ENCODE measurements around the gene IDH1. TPM values are rescaled to one million over a fixed set of nuclear protein-coding genes. Genes with fewer than 3 reads are reported as not detected.
"Not testable (repeated sequence)": the region's sequence is repeated elsewhere in the genome, so short reads cannot be mapped to it uniquely, and the experiment has no call there.

IDH1 gene
- total RNA-seq, 1 donor from 2014 or later, result 65.2 TPM

DNA sequence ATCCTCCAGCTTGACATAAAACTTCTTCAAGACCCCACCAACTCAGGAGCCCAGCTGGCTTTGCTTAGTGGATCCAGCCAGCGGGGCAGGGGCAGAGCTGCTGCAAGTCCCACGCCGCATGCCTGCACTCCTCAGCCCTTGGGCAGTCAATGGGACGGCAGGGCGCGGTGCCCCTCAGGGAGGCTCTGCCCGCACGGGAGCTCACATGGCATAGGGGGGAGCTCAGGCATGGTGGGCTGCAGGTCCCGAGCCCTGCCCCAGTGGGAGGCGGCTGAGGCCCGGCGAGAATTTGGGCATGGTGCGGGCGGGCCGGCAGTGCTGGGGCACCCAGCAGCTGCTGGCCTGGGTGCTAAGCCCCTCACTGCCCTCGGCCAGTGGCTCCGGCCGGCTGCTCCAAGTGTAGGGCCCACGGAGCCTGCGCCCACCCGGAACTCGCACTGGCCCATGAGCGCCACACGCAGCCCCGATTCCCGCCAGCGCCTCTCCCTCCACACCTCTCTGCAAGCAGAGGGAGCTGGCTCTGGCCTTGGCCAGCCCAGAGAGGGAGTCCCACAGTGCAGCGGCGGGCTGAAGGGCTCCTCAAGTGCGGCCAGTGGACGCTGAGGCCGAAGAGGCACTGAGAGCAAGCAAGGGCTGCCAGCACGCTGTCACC is 27.2 kb downstream of the IDH1 start:
- no peaks in the 10 kb centered on the region for H3K9me3 ChIP-seq (ENCODE audit: control insufficient read depth in 3 of 3, low read length in 3 of 3)
- no peaks in the 10 kb centered on the region for H3K4me1 ChIP-seq (ENCODE audit: control insufficient read depth in 3 of 3, insufficient read depth in 3 of 3, low read length in 3 of 3)
- no peak overlapping the region for H3K9ac ChIP-seq (ENCODE audit: low read depth in 1 of 3, low read length in 3 of 3)
- H3K27ac ChIP-seq (ENCODE audit: low read depth, low read length), result no peak overlapping the region
- H3K36me3 ChIP-seq (ENCODE audit: control insufficient read depth in 3 of 3, insufficient read depth in 3 of 3, low read length in 3 of 3), result no peaks in the 10 kb centered on the region
- no peak overlapping the region for H3K4me3 ChIP-seq (ENCODE audit: low read length in 3 of 3)
- no peaks in the 10 kb centered on the region for H3K27me3 ChIP-seq (ENCODE audit: control insufficient read depth in 3 of 3, insufficient read depth in 3 of 3, low read length in 3 of 3)

DNA sequence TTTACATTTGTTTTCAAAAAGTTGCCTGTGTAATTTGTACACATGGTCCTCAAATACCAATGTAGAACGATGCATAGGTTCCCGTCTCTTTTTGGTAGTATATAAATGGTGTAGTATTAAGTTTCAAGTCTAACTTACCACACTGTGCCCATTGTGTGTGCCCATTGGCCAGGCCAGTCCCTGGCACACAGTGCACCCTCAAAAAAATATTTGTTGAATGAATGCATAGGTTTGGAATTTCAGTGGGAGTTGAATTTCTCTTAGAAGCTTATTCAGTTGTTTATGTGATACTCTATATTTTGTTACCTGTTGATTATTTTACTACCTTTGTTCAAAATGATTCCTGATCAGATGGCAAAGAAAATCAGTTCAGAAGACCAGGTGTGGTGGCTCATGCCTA is 30.1 kb downstream of the IDH1 start:
- H3K27ac ChIP-seq (ENCODE audit: low read depth, low read length), result no peak overlapping the region
- no peaks in the 10 kb centered on the region for H3K9me3 ChIP-seq (ENCODE audit: control insufficient read depth in 3 of 3, low read length in 3 of 3)
- no peaks in the 10 kb centered on the region for H3K4me1 ChIP-seq (ENCODE audit: control insufficient read depth in 3 of 3, insufficient read depth in 3 of 3, low read length in 3 of 3)
- H3K9ac ChIP-seq (ENCODE audit: low read depth in 1 of 3, low read length in 3 of 3), result no peak overlapping the region
- no peaks in the 10 kb centered on the region for H3K27me3 ChIP-seq (ENCODE audit: control insufficient read depth in 3 of 3, insufficient read depth in 3 of 3, low read length in 3 of 3)
- no peak overlapping the region for H3K4me3 ChIP-seq (ENCODE audit: low read length in 3 of 3)
- no peaks in the 10 kb centered on the region for H3K36me3 ChIP-seq (ENCODE audit: control insufficient read depth in 3 of 3, insufficient read depth in 3 of 3, low read length in 3 of 3)

DNA sequence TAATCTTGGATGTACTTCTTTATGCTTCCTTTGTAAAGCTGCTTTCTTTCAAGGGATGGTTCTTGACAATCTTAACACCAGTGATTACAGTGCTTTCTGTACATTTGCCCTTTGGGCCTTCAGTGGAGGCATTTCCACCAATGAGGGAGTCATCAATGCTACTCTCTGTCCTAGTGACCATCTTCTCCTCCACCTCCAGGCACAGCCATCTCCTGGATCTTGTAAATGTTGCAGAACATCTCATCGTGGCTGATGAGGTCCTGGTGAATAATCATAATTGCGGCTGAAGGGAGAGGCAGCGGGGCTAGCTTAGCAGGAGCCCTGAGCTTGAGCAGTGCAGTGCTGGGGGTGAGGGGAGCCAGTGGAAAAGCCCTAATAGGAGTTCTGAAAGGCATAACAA is 32.5 kb downstream of the IDH1 start:
- Histone ChIP-seq H3K4me1 (ENCODE audit: control insufficient read depth in 3 of 3, insufficient read depth in 3 of 3, low read length in 3 of 3) (no peaks in the 10 kb centered on the region), H3K4me3 (ENCODE audit: low read length in 3 of 3) (no peak overlapping the region), H3K9me3 (ENCODE audit: control insufficient read depth in 3 of 3, low read length in 3 of 3) (no peaks in the 10 kb centered on the region), H3K27me3 (ENCODE audit: control insufficient read depth in 3 of 3, insufficient read depth in 3 of 3, low read length in 3 of 3) (no peaks in the 10 kb centered on the region), H3K36me3 (ENCODE audit: control insufficient read depth in 3 of 3, insufficient read depth in 3 of 3, low read length in 3 of 3) (no peaks in the 10 kb centered on the region), H3K27ac (ENCODE audit: low read depth, low read length) (no peak overlapping the region), H3K9ac (ENCODE audit: low read depth in 1 of 3, low read length in 3 of 3) (no peak overlapping the region)

DNA sequence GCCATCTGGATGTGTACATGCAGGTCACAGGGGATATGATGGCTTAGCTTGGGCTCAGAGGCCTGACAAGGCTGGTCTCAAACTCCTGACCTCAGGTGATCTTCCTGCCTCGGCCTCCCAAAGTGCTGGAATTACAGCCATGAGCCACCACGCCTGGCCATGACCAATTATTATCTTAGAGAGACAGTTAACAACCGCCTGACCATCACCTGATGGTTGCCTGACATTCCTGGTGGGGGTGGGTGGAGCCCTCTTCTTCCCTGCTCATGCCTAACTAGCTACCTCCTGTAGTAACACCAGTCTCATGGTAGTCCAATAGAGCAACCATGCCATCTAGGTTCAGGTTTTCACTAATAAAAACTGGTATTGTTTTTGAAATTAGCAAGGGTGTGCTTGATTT is 33.0 kb downstream of the IDH1 start:
- H3K9ac ChIP-seq (ENCODE audit: low read depth in 1 of 3, low read length in 3 of 3); H3K4me3 ChIP-seq (ENCODE audit: low read length in 3 of 3); H3K27ac ChIP-seq (ENCODE audit: low read depth, low read length); H3K27me3 ChIP-seq (ENCODE audit: control insufficient read depth in 3 of 3, insufficient read depth in 3 of 3, low read length in 3 of 3); H3K4me1 ChIP-seq (ENCODE audit: control insufficient read depth in 3 of 3, insufficient read depth in 3 of 3, low read length in 3 of 3); H3K36me3 ChIP-seq (ENCODE audit: control insufficient read depth in 3 of 3, insufficient read depth in 3 of 3, low read length in 3 of 3); H3K9me3 ChIP-seq (ENCODE audit: control insufficient read depth in 3 of 3, low read length in 3 of 3): not testable (repeated sequence)

DNA sequence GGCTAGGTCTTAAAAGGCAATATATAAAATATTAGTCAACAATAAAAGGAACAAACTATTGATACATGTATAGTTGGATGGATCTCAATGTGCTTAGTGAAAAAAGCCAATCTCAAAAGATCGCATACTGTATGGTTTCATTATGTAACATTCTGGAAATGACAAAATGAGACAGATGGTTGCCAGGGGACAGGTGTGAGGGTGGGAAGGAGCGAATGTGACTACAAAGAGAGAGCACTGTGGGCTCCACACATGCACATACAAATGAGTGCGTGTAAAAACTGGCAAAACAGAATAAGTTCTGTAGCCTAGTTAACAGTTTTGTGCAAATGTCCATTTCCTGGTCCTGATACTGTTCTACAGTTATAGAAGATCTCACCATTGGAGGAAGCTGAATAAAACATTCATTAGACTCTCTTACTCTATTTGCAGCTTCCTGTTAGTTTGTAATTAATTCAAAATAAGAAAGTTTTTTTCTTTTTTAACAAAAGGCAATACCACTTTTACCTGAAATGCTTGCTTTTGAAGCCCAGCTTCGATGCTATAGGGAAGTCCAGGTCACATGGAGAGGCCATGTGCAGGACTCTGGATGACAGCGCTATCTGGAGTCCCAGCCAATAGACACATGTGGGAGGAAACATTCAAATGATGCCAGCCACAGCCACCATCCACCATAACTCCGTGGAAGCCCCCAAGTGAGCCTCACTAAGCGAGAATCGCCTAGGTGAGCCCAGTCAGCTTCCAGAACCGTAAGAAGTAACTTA is 44.0 kb downstream of the IDH1 start:
- no peaks in the 10 kb centered on the region for H3K4me1 ChIP-seq (ENCODE audit: control insufficient read depth in 3 of 3, insufficient read depth in 3 of 3, low read length in 3 of 3)

DNA sequence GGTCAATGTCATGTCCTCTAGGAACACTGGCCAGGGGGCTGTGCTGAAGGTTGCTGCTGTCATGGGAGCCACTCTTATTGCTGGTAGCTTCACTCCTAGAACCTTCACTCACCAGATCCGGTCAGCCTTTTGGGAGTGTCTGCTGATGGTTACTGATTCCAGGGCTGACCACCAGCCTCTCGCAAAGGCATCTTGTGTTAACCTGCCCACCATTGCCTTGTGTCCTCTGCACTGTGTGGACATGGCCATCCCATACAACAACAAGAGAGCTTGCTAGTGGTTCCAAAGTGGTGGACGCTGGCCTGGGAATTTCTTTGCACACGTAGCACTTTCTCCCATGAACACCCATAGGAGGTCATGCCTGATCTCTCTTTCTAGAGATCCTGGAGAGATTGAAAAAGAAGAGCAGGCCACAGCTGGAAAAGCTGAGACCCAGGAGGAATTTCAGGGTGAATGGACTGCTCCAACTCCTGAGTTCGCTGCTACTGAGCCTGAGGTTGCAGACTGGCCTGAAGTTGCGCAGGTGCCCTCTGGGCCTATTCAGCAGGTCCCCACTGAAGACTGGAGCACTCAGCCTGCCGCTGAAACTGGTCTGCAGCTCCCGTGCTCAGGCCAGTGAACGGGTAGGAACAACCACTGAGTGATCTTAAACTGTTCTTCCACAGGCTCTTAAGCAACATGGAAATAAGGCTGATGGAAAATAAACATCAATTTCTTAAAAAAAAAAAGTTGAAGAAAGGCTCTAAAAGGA is 46.4 kb downstream of the IDH1 start:
- no peak overlapping the region for H3K27ac ChIP-seq (ENCODE audit: low read depth, low read length)
- no peak overlapping the region for H3K9ac ChIP-seq (ENCODE audit: low read depth in 1 of 3, low read length in 3 of 3)
- no peak overlapping the region for H3K4me3 ChIP-seq (ENCODE audit: low read length in 3 of 3)
- H3K9me3 ChIP-seq (ENCODE audit: control insufficient read depth in 3 of 3, low read length in 3 of 3), result no peaks in the 10 kb centered on the region
- no peaks in the 10 kb centered on the region for H3K36me3 ChIP-seq (ENCODE audit: control insufficient read depth in 3 of 3, insufficient read depth in 3 of 3, low read length in 3 of 3)
- no peaks in the 10 kb centered on the region for H3K4me1 ChIP-seq (ENCODE audit: control insufficient read depth in 3 of 3, insufficient read depth in 3 of 3, low read length in 3 of 3)
- H3K27me3 ChIP-seq (ENCODE audit: control insufficient read depth in 3 of 3, insufficient read depth in 3 of 3, low read length in 3 of 3), result no peaks in the 10 kb centered on the region

More for the DNA sequence above, 44.0 kb downstream of the IDH1 start:
- Histone ChIP-seq H3K9ac (ENCODE audit: low read depth in 1 of 3, low read length in 3 of 3) (no peak overlapping the region), H3K27ac (ENCODE audit: low read depth, low read length) (no peak overlapping the region), H3K4me3 (ENCODE audit: low read length in 3 of 3) (no peak overlapping the region), H3K27me3 (ENCODE audit: control insufficient read depth in 3 of 3, insufficient read depth in 3 of 3, low read length in 3 of 3) (no peaks in the 10 kb centered on the region), H3K36me3 (ENCODE audit: control insufficient read depth in 3 of 3, insufficient read depth in 3 of 3, low read length in 3 of 3) (no peaks in the 10 kb centered on the region), H3K9me3 (ENCODE audit: control insufficient read depth in 3 of 3, low read length in 3 of 3) (no peaks in the 10 kb centered on the region)

DNA sequence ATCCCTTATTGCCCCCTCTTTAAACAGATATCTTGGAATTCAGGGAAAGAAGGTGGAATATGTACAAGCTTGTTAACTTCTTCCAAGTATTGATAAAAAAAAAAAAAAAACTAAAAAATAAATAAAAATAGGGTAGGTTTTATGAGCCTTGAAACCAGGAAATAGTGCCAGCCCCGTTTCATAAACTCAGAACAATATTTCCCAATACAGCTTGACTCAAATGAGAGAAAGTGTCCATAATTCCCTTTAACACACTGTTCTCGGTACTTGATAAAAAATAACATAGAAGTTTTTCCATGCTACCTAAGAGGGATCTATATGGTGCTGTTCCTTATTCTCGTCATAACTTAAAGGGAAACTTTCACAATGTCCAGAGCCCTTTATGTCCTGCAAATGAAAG is 47.1 kb downstream of the IDH1 start:
- H3K27me3 ChIP-seq (ENCODE audit: control insufficient read depth in 3 of 3, insufficient read depth in 3 of 3, low read length in 3 of 3), result no peaks in the 10 kb centered on the region
- H3K4me3 ChIP-seq (ENCODE audit: low read length in 3 of 3), result no peak overlapping the region
- no peak overlapping the region for H3K27ac ChIP-seq (ENCODE audit: low read depth, low read length)
- no peaks in the 10 kb centered on the region for H3K4me1 ChIP-seq (ENCODE audit: control insufficient read depth in 3 of 3, insufficient read depth in 3 of 3, low read length in 3 of 3)
- H3K9me3 ChIP-seq (ENCODE audit: control insufficient read depth in 3 of 3, low read length in 3 of 3), result no peaks in the 10 kb centered on the region
- H3K36me3 ChIP-seq (ENCODE audit: control insufficient read depth in 3 of 3, insufficient read depth in 3 of 3, low read length in 3 of 3), result no peaks in the 10 kb centered on the region
- no peak overlapping the region for H3K9ac ChIP-seq (ENCODE audit: low read depth in 1 of 3, low read length in 3 of 3)

DNA sequence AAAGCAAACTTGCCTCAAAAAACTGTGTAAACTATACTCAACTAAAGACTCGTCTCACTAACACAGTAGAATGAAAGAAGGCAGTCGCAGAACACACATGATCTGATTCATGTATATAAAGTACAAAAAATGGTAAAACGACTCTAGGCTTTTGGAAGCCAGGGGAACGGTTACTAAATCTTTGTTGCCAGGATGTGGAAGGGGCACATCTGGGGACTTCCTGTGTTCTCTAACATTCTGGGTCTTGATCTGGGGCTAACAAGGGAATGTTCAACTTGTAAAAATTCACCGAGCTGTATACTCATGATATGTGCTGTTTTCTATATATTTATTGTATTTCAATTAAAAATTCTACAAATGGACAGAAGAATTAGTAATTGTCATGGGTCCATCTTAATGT is 50.7 kb downstream of the IDH1 start:
- Histone ChIP-seq H3K36me3 (ENCODE audit: control insufficient read depth in 3 of 3, insufficient read depth in 3 of 3, low read length in 3 of 3) (no peaks in the 10 kb centered on the region), H3K9me3 (ENCODE audit: control insufficient read depth in 3 of 3, low read length in 3 of 3) (no peaks in the 10 kb centered on the region), H3K27me3 (ENCODE audit: control insufficient read depth in 3 of 3, insufficient read depth in 3 of 3, low read length in 3 of 3) (no peaks in the 10 kb centered on the region), H3K4me1 (ENCODE audit: control insufficient read depth in 3 of 3, insufficient read depth in 3 of 3, low read length in 3 of 3) (no peaks in the 10 kb centered on the region), H3K4me3 (ENCODE audit: low read length in 3 of 3) (no peak overlapping the region), H3K9ac (ENCODE audit: low read depth in 1 of 3, low read length in 3 of 3) (no peak overlapping the region), H3K27ac (ENCODE audit: low read depth, low read length) (no peak overlapping the region)

DNA sequence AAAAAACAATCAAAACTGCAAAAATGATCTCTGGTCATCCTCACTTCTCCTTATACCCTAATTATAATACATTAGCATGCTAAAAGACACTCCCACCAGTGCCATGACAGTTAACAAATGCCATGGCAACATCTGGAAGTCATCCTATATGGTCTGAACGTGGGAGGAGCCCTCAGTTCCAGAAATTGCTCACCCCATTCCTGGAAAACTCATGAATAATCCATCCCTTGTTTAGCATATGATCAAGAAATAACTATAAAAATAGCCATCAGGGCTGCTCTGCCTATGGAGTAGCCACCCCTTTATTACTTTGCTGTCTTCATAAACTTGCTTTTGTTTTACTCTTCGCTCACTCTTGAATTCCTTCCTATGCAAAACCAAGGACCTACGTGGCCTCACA is 59.3 kb downstream of the IDH1 start:
- Histone ChIP-seq H3K9ac (ENCODE audit: low read depth in 1 of 3, low read length in 3 of 3) (no peak overlapping the region), H3K27me3 (ENCODE audit: control insufficient read depth in 3 of 3, insufficient read depth in 3 of 3, low read length in 3 of 3) (no peaks in the 10 kb centered on the region), H3K36me3 (ENCODE audit: control insufficient read depth in 3 of 3, insufficient read depth in 3 of 3, low read length in 3 of 3) (no peaks in the 10 kb centered on the region)

DNA sequence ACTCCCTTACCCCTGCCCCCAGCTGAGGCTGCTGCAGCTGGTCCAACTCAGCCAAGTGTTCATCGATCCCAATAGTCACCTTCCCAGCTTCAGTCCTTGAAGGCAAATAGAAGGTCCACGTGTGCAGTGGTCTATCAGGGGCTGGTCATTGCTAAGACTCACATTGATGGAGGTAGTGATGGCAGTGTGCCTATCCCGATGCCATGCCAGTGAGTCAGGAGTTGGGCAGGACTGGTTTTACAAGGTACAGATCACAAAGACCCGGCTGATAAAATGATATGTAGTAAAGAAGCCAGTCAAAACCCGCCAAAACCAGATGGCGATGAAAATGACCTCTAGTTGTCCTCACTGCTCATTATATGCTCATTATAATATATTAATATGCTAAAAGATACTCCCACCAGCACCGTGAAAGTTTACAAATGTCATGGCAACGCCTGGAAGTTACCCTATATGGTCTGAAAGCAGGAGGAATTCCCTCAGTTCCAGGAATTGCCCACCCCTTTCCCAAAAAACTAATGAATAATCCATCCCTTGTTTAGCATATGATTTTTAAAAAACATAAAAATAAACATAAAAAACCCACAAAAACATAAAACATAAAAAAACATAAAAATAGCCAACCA is 62.1 kb downstream of the IDH1 start:
- H3K4me1 ChIP-seq (ENCODE audit: control insufficient read depth in 3 of 3, insufficient read depth in 3 of 3, low read length in 3 of 3), result no peaks in the 10 kb centered on the region
- H3K9ac ChIP-seq (ENCODE audit: low read depth in 1 of 3, low read length in 3 of 3), result no peak overlapping the region
- H3K9me3 ChIP-seq (ENCODE audit: control insufficient read depth in 3 of 3, low read length in 3 of 3), result no peaks in the 10 kb centered on the region
- H3K36me3 ChIP-seq (ENCODE audit: control insufficient read depth in 3 of 3, insufficient read depth in 3 of 3, low read length in 3 of 3), result no peaks in the 10 kb centered on the region
- no peak overlapping the region for H3K27ac ChIP-seq (ENCODE audit: low read depth, low read length)
- peaks cover 0 to 2% (median 0%) of the 10 kb centered on the region in 3 donors for H3K27me3 ChIP-seq (ENCODE audit: control insufficient read depth in 3 of 3, insufficient read depth in 3 of 3, low read length in 3 of 3)
- H3K4me3 ChIP-seq (ENCODE audit: low read length in 3 of 3), result no peak overlapping the region

More for the DNA sequence above, 59.3 kb downstream of the IDH1 start:
- Histone ChIP-seq H3K27ac (ENCODE audit: low read depth, low read length) (no peak overlapping the region), H3K4me1 (ENCODE audit: control insufficient read depth in 3 of 3, insufficient read depth in 3 of 3, low read length in 3 of 3) (no peaks in the 10 kb centered on the region), H3K9me3 (ENCODE audit: control insufficient read depth in 3 of 3, low read length in 3 of 3) (no peaks in the 10 kb centered on the region), H3K4me3 (ENCODE audit: low read length in 3 of 3) (no peak overlapping the region)
